ENCODE measurements around the gene SIK3. TPM values are rescaled to one million over a fixed set of nuclear protein-coding genes. Genes with fewer than 3 reads are reported as not detected.

SIK3 gene
- total and polyA plus RNA-seq, 12 donors: 11.7 to 176 (median 25.2) TPM

DNA sequence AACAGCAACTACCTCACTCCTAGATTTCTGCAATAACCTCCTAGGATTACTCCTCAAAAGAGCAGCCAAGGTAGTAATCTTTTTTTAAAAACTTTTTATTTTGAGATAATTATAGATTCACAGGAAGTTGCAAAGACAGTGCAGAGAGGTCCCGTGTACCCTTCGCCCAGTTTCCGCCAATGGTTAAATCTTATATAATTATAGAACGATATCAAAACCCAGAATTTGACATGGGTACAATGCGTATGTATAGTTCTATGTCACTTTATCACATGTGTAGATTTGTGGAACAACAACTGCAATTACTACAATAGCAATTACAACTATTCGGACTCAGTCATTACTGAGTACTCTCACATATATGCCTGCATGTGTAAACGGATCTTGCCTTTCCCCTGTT, 166.0 kb downstream of the SIK3 start:
- Histone ChIP-seq H3K27ac (no peak overlapping the region), H3K4me1 (replicated peaks in 1 of 2) (peaks cover 4 to 27% of the 10 kb centered on the region in 2 donors), H3K4me3 (no peak overlapping the region), H3K9me3 (replicated peaks in 1 of 3) (no peaks in the 10 kb centered on the region), H3K27me3 (no peaks in the 10 kb centered on the region), H3K36me3 (replicated peaks in 1 of 2) (no peaks in the 10 kb centered on the region)
- no peak for DNase-seq
- intact Hi-C loops (cut with DNase I): no loop called here
- no peak for TF ChIP-seq POLR2A (IDR thresholded peaks at IDR 0.05)
- TF ChIP-seq, protein P1, sequence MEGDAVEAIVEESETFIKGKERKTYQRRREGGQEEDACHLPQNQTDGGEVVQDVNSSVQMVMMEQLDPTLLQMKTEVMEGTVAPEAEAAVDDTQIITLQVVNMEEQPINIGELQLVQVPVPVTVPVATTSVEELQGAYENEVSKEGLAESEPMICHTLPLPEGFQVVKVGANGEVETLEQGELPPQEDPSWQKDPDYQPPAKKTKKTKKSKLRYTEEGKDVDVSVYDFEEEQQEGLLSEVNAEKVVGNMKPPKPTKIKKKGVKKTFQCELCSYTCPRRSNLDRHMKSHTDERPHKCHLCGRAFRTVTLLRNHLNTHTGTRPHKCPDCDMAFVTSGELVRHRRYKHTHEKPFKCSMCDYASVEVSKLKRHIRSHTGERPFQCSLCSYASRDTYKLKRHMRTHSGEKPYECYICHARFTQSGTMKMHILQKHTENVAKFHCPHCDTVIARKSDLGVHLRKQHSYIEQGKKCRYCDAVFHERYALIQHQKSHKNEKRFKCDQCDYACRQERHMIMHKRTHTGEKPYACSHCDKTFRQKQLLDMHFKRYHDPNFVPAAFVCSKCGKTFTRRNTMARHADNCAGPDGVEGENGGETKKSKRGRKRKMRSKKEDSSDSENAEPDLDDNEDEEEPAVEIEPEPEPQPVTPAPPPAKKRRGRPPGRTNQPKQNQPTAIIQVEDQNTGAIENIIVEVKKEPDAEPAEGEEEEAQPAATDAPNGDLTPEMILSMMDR (IDR thresholded peaks at IDR 0.05): no peak
- 80 to 84% (median 81%) methylated on average over 7 of the region's 7 CpGs for WGBS, 4 donors

DNA sequence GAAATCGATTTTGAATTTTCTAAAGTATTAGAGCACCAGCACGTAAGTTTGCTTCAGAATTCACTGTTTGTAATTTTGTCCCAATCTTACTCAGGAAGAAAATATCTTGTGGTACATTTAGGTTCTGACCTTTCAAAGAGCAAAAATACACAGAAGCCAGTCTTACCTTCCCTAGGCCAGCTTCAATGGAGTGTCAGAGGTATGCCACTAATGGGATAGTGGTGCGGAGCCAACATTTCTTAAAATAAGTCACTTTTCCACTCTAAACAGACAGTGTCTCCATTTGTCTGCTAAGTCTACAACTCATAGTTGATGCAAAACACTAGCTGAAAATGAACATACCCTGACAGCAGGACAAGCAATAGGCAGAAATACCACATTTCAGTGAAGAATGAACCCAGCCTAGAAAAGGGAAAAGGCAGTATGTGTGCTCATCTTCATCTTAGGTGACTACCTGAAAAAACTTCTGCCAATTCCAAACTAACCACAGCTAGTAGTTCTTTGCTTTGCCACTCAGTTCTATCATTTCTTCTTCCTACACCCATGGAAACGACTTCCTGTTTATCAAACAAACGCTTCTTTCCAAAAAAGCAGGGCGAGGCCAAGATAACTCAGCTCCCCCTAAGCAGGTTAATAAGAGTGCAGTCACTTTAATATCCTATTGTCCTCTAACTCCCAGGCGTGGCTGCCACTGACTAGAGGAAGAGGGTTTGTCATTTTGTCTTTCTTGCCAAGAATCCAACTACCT, 166.8 kb downstream of the SIK3 start:
- Histone ChIP-seq H3K4me3 (no peak overlapping the region), H3K27me3 (no peaks in the 10 kb centered on the region), H3K27ac (peak overlapping the region in 1 of 5 donors; percentile 58), H3K9me3 (replicated peaks in 1 of 3) (no peaks in the 10 kb centered on the region), H3K36me3 (replicated peaks in 1 of 2) (peaks cover 0 to under 1% of the 10 kb centered on the region in 2 donors), H3K4me1 (replicated peaks in 1 of 2) (peaks cover 4 to 26% of the 10 kb centered on the region in 2 donors)
- TF ChIP-seq POLR2A (IDR thresholded peaks at IDR 0.05): no peak
- TF ChIP-seq, protein P1 (IDR thresholded peaks at IDR 0.05): no peak
- DNase-seq: peak in 2 of 7 donors; percentile 9 to 29
- intact Hi-C loops (cut with DNase I): no loop called here
- 67 to 71% (median 69%) methylated on average over 7 of the region's 7 CpGs for WGBS, 4 donors

- Histone ChIP-seq H3K9me3 (replicated peaks in 1 of 3) (no peaks in the 10 kb centered on the region), H3K36me3 (replicated peaks in 1 of 2) (peaks cover 0 to 5% of the 10 kb centered on the region in 2 donors), H3K4me1 (replicated peaks in 1 of 2) (peaks cover 4 to 26% of the 10 kb centered on the region in 2 donors), H3K27ac (peak overlapping the region in 1 of 5 donors; percentile 16), H3K4me3 (no peak overlapping the region), H3K27me3 (no peaks in the 10 kb centered on the region)
- intact Hi-C loops (cut with DNase I): no loop called here
- TF ChIP-seq POLR2A (IDR thresholded peaks at IDR 0.05): no peak
- TF ChIP-seq, protein P1 (IDR thresholded peaks at IDR 0.05): no peak
- WGBS, 4 donors: 72 to 78% (median 75%) methylated on average over 2 of the region's 2 CpGs
- no peak for DNase-seq
Measured at GRCh38 chr11:116930586-116930985, 167.6 kb downstream of the SIK3 start.

- H3K9me3 ChIP-seq (replicated peaks in 1 of 3): no peaks in the 10 kb centered on the region
- TF ChIP-seq POLR2A (IDR thresholded peaks at IDR 0.05): no peak
- TF ChIP-seq, protein P1 (IDR thresholded peaks at IDR 0.05): no peak
- no peak overlapping the region for H3K4me3 ChIP-seq
- intact Hi-C loops (cut with DNase I): no loop called here
- DNase-seq: no peak
- peak overlapping the region in 1 of 5 donors; percentile 16 for H3K27ac ChIP-seq
- peaks cover 4 to 26% of the 10 kb centered on the region in 2 donors for H3K4me1 ChIP-seq (replicated peaks in 1 of 2)
- WGBS, 4 donors: 43 to 50% (median 50%) methylated on average over 4 of the region's 4 CpGs
- no peaks in the 10 kb centered on the region for H3K27me3 ChIP-seq
- peaks cover 0 to 5% of the 10 kb centered on the region in 2 donors for H3K36me3 ChIP-seq (replicated peaks in 1 of 2)
Measured at GRCh38 chr11:116930177-116930576, 168.1 kb downstream of the SIK3 start.

All from adrenal gland (tissue), 12 donors.